ENCODE data around the gene EARS2. TPM values are rescaled to one million over a fixed set of nuclear protein-coding genes. Genes with fewer than 3 reads are reported as not detected.

The EARS2 gene
- total RNA-seq, 1 experiment from 2014 or later = 55.9 TPM

GRCh38 chr16:23572394-23572793 is 15.2 kb upstream of the EARS2 start:
- ATAC-seq = no peak
- H3K4me3 Mint-ChIP-seq = no peak overlapping the region
- no peak for DNase-seq (ENCODE audit: low spot score)
- H3K27me3 Mint-ChIP-seq (ENCODE audit: low read depth) = no peaks in the 10 kb centered on the region
- H3K36me3 Mint-ChIP-seq = peaks cover 55% of the 10 kb centered on the region
- ChIA-PET POLR2A (no interaction called here), CTCF (no interaction called here)
- no peaks in the 10 kb centered on the region for H3K9me3 Mint-ChIP-seq
- H3K4me1 Mint-ChIP-seq = no peaks in the 10 kb centered on the region
- TF ChIP-seq, protein P1, sequence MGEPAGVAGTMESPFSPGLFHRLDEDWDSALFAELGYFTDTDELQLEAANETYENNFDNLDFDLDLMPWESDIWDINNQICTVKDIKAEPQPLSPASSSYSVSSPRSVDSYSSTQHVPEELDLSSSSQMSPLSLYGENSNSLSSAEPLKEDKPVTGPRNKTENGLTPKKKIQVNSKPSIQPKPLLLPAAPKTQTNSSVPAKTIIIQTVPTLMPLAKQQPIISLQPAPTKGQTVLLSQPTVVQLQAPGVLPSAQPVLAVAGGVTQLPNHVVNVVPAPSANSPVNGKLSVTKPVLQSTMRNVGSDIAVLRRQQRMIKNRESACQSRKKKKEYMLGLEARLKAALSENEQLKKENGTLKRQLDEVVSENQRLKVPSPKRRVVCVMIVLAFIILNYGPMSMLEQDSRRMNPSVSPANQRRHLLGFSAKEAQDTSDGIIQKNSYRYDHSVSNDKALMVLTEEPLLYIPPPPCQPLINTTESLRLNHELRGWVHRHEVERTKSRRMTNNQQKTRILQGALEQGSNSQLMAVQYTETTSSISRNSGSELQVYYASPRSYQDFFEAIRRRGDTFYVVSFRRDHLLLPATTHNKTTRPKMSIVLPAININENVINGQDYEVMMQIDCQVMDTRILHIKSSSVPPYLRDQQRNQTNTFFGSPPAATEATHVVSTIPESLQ (CRISPR knock-in tag; IDR thresholded peaks at IDR 0.05) = no peak
- no peak for TF ChIP-seq ZNF232 (CRISPR knock-in tag; IDR thresholded peaks at IDR 0.05)
- TF ChIP-seq JUN (CRISPR knock-in tag; IDR thresholded peaks at IDR 0.05) = no peak
- TF ChIP-seq NFATC4 (CRISPR knock-in tag; IDR thresholded peaks at IDR 0.05) = no peak
- TF ChIP-seq, protein P2, sequence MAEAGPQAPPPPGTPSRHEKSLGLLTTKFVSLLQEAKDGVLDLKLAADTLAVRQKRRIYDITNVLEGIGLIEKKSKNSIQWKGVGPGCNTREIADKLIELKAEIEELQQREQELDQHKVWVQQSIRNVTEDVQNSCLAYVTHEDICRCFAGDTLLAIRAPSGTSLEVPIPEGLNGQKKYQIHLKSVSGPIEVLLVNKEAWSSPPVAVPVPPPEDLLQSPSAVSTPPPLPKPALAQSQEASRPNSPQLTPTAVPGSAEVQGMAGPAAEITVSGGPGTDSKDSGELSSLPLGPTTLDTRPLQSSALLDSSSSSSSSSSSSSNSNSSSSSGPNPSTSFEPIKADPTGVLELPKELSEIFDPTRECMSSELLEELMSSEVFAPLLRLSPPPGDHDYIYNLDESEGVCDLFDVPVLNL (CRISPR knock-in tag; IDR thresholded peaks at IDR 0.05; ENCODE audit: borderline replicate concordance, low read depth) = no peak
- TF ChIP-seq, protein P3, sequence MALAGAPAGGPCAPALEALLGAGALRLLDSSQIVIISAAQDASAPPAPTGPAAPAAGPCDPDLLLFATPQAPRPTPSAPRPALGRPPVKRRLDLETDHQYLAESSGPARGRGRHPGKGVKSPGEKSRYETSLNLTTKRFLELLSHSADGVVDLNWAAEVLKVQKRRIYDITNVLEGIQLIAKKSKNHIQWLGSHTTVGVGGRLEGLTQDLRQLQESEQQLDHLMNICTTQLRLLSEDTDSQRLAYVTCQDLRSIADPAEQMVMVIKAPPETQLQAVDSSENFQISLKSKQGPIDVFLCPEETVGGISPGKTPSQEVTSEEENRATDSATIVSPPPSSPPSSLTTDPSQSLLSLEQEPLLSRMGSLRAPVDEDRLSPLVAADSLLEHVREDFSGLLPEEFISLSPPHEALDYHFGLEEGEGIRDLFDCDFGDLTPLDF (CRISPR knock-in tag; IDR thresholded peaks at IDR 0.05) = no peak
- no peak for TF ChIP-seq TEAD1 (CRISPR knock-in tag; IDR thresholded peaks at IDR 0.05)
- TF ChIP-seq HMGA2 (CRISPR knock-in tag; IDR thresholded peaks at IDR 0.05) = no peak
- TF ChIP-seq NR2C2 (CRISPR knock-in tag; IDR thresholded peaks at IDR 0.05) = no peak
- TF ChIP-seq ZSCAN18 (CRISPR knock-in tag; IDR thresholded peaks at IDR 0.05) = no peak
- TF ChIP-seq SOX15 (CRISPR knock-in tag; IDR thresholded peaks at IDR 0.05) = no peak
- no peak for TF ChIP-seq ZNF416 (CRISPR knock-in tag; IDR thresholded peaks at IDR 0.05)
- no peak for TF ChIP-seq ZNF263 (CRISPR knock-in tag; IDR thresholded peaks at IDR 0.05; ENCODE audit: low read depth)
- no peak for TF ChIP-seq E2F5 (CRISPR knock-in tag; IDR thresholded peaks at IDR 0.05)
- no peak for TF ChIP-seq ZMAT4 (CRISPR knock-in tag; IDR thresholded peaks at IDR 0.05)
- TF ChIP-seq ZNF138 (CRISPR knock-in tag; conservative IDR thresholded peaks at IDR 0.05) = no peak
- no peak for TF ChIP-seq CREM (CRISPR knock-in tag; IDR thresholded peaks at IDR 0.05)
- H3K27ac Mint-ChIP-seq = no peak overlapping the region

GRCh38 chr16:23571895-23572294 is 14.7 kb upstream of the EARS2 start:
- Mint-ChIP-seq H3K27me3 (ENCODE audit: low read depth) (no peaks in the 10 kb centered on the region), H3K4me3 (no peak overlapping the region), H3K36me3 (peaks cover 60% of the 10 kb centered on the region), H3K9me3 (no peaks in the 10 kb centered on the region), H3K4me1 (no peaks in the 10 kb centered on the region), H3K27ac (no peak overlapping the region)
- TF ChIP-seq MLX (CRISPR knock-in tag; IDR thresholded peaks at IDR 0.05) = no peak
- TF ChIP-seq NFATC4 (CRISPR knock-in tag; IDR thresholded peaks at IDR 0.05) = no peak
- TF ChIP-seq TEAD1 (CRISPR knock-in tag; IDR thresholded peaks at IDR 0.05) = no peak
- DNase-seq (ENCODE audit: low spot score) (no peak), ATAC-seq (no peak)
- ChIA-PET CTCF (no interaction called here), POLR2A (no interaction called here)

All from WTC11 (cell line).